HepG2 (cell line): ENCODE data around the gene CYB5D1. TPM values are rescaled to one million over a fixed set of nuclear protein-coding genes. Genes with fewer than 3 reads are reported as not detected.

Source experiments
- EED ChIP-seq: sonication (generic); formaldehyde crosslinking; IDR thresholded peaks from 2 replicates; pipeline ENCODE4 v1.5.0; 2020; ENCODE audit warnings: mild to moderate bottlenecking, missing genetic modification reagents
- FOXC1 ChIP-seq: sonication (generic); formaldehyde crosslinking; IDR thresholded peaks from 2 replicates; pipeline ENCODE4 v1.8.0; 2022; ENCODE audit warnings: mild to moderate bottlenecking, missing genetic modification reagents, borderline replicate concordance
- HNRNPK ChIP-seq: fragments of 200-400 bp; formaldehyde crosslinking; IDR thresholded peaks from 2 replicates; pipeline ENCODE4 v1.6.1; 2018; ENCODE audit warnings: low read length, low read depth, moderate library complexity, mild to moderate bottlenecking; ENCODE audit not compliant: poor library complexity, severe bottlenecking
- KLF11 ChIP-seq: IDR thresholded peaks from 2 replicates; pipeline ENCODE4 v1.6.1; 2016; ENCODE audit warnings: missing compliant biosample characterization
- MEF2D ChIP-seq: sonication (generic); formaldehyde crosslinking; IDR thresholded peaks from 2 replicates; pipeline ENCODE4 v1.5.1; 2020; ENCODE audit warnings: mild to moderate bottlenecking, missing genetic modification reagents
- PAF1 ChIP-seq: IDR thresholded peaks from 2 replicates; pipeline ENCODE4 v1.6.1; 2016; ENCODE audit warnings: missing genetic modification reagents, missing compliant biosample characterization
- SKI ChIP-seq: fragments of 450-650 bp; IDR thresholded peaks from one replicate; pipeline ENCODE4 v1.6.1; 2018; ENCODE audit warnings: mild to moderate bottlenecking; ENCODE audit not compliant: partially characterized antibody
- SOX6 ChIP-seq, 2 experiments: fragments of 450-650 bp in 1 of 2; sonication (generic) in 1 of 2; formaldehyde crosslinking in 1 of 2; IDR thresholded peaks; 2 replicates each; pipeline versions ENCODE4 v1.4.0 to v1.6.1; 2017 to 2020; ENCODE audit warnings: antibody characterized with exemption in 1 of 2, mild to moderate bottlenecking in 1 of 2, missing genetic modification reagents in 1 of 2
- SRSF1 ChIP-seq: fragments of 200-400 bp; formaldehyde crosslinking; optimal IDR thresholded peaks from 2 replicates; pipeline ENCODE3; 2017; ENCODE audit warnings: mild to moderate bottlenecking, low read depth, low read length, moderate library complexity
- ZBTB7A ChIP-seq: sonication (generic); formaldehyde crosslinking; IDR thresholded peaks from 2 replicates; pipeline ENCODE4 v1.8.0; 2022; ENCODE audit warnings: mild to moderate bottlenecking, missing genetic modification reagents
- polyA plus RNA-seq, 8 experiments: library from polyadenylated mRNA; depleted of rRNA in 3 of 8; stranded (reverse) in 7 of 8; unstranded in 1 of 8; fragments of >200 nt; fragmentation: Illumina TruSeq in 4 of 8; extraction: Trizol in 4 of 8; gene quantifications; 2 replicates each; pipeline versions ENCODE4 v1.2.1 to v1.2.3, GENCODE V29; 2011 to 2016; ENCODE audit warnings: low read depth in 4 of 8, missing spikeins in 1 of 8, mixed read lengths in 1 of 8; ENCODE audit not compliant: insufficient read depth in 1 of 8
- total RNA-seq, 5 experiments: library from RNA; depleted of rRNA; stranded (reverse); fragments of >200 nt; fragmentation: Illumina TruSeq; extraction: Trizol; gene quantifications; 2 replicates each; pipeline ENCODE4 v1.2.3, GENCODE V29; 2016; ENCODE audit warnings: low read depth in 1 of 5
- TF ChIP-seq, protein P1 (sequence below): sonication (generic); formaldehyde crosslinking; IDR thresholded peaks from 2 replicates; pipeline ENCODE4 v1.5.1; 2020; ENCODE audit warnings: mild to moderate bottlenecking, missing genetic modification reagents, moderate library complexity
- TF ChIP-seq, protein P2 (sequence below), 2 experiments: sonication (generic) in 1 of 2; formaldehyde crosslinking in 1 of 2; IDR thresholded peaks; 2 replicates each; pipeline versions ENCODE4 v1.4.0 to v1.6.1; 2018 to 2020; ENCODE audit warnings: missing genetic modification reagents in 2 of 2, borderline replicate concordance in 1 of 2, low read depth in 1 of 2, mild to moderate bottlenecking in 1 of 2, missing biosample characterization in 1 of 2
- TF ChIP-seq, protein P3 (sequence below): sonication (generic); formaldehyde crosslinking; IDR thresholded peaks from 2 replicates; pipeline ENCODE4 v1.4.0; 2020; ENCODE audit warnings: missing genetic modification reagents, low read depth, mild to moderate bottlenecking, borderline replicate concordance
- TF ChIP-seq, protein P4 (sequence below): sonication (generic); formaldehyde crosslinking; IDR thresholded peaks from 2 replicates; pipeline ENCODE4 v1.5.1; 2020; ENCODE audit warnings: mild to moderate bottlenecking, missing genetic modification reagents
- TF ChIP-seq, protein P5 (sequence below): sonication (generic); formaldehyde crosslinking; IDR thresholded peaks from 2 replicates; pipeline ENCODE4 v1.8.1; 2023; ENCODE audit warnings: mild to moderate bottlenecking, inconsistent platforms, moderate library complexity, missing genetic modification reagents, borderline replicate concordance

The CYB5D1 gene
- total and polyA plus RNA-seq, 2 of the 13 experiments (the other 11 are each of a cell fraction or from before 2014, with no cell fraction given) = 8.9 to 17.0 TPM

DNA sequence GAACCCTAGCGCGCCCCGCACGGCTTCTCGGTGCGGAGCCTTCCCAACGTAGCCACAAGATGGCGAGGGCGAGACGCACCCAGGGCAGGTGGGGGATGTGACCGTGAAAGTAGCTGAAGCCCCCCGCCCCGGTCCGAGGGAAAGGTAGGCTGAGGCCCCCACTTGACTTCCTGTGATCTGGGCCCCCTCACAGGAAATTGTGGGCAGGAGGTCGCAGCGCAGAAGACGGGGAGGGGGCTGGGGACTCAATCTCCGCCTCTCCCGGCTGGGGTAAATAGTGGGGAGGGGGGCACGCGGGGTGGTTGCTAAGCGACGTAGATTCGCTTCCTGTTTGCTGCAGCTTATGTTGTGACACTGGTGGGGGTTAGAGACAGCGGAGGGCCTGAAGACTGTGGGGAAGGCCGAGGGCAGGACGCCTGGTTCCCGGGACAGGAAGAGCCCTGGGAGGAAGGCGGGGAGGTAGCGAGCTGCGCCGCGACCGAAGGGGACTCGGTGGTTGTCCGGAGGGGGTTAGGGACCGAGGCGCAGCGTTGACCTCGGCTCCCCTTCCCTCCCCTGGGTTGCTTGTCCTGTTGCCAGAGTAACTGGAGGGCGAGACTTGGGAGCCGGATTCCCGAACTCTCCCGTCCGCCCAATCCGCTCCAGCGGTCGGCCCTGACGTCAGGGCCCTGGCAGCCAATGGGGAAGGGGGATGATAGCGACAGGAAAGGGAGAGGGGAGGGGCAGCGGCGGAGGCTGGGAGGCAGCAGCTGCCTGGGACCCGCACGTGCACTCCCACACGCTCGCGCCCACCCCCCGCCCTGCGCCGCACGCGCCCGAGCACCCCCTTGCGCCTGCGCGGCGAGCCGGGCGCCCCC, 22.6 kb upstream of the CYB5D1 start (continued):
- TF ChIP-seq, protein P1, sequence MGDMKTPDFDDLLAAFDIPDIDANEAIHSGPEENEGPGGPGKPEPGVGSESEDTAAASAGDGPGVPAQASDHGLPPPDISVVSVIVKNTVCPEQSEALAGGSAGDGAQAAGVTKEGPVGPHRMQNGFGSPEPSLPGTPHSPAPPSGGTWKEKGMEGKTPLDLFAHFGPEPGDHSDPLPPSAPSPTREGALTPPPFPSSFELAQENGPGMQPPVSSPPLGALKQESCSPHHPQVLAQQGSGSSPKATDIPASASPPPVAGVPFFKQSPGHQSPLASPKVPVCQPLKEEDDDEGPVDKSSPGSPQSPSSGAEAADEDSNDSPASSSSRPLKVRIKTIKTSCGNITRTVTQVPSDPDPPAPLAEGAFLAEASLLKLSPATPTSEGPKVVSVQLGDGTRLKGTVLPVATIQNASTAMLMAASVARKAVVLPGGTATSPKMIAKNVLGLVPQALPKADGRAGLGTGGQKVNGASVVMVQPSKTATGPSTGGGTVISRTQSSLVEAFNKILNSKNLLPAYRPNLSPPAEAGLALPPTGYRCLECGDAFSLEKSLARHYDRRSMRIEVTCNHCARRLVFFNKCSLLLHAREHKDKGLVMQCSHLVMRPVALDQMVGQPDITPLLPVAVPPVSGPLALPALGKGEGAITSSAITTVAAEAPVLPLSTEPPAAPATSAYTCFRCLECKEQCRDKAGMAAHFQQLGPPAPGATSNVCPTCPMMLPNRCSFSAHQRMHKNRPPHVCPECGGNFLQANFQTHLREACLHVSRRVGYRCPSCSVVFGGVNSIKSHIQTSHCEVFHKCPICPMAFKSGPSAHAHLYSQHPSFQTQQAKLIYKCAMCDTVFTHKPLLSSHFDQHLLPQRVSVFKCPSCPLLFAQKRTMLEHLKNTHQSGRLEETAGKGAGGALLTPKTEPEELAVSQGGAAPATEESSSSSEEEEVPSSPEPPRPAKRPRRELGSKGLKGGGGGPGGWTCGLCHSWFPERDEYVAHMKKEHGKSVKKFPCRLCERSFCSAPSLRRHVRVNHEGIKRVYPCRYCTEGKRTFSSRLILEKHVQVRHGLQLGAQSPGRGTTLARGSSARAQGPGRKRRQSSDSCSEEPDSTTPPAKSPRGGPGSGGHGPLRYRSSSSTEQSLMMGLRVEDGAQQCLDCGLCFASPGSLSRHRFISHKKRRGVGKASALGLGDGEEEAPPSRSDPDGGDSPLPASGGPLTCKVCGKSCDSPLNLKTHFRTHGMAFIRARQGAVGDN = peak; percentile 52
- TF ChIP-seq, protein P2, sequence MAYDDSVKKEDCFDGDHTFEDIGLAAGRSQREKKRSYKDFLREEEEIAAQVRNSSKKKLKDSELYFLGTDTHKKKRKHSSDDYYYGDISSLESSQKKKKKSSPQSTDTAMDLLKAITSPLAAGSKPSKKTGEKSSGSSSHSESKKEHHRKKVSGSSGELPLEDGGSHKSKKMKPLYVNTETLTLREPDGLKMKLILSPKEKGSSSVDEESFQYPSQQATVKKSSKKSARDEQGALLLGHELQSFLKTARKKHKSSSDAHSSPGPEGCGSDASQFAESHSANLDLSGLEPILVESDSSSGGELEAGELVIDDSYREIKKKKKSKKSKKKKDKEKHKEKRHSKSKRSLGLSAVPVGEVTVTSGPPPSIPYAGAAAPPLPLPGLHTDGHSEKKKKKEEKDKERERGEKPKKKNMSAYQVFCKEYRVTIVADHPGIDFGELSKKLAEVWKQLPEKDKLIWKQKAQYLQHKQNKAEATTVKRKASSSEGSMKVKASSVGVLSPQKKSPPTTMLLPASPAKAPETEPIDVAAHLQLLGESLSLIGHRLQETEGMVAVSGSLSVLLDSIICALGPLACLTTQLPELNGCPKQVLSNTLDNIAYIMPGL (CRISPR knock-in tag; IDR thresholded peaks at IDR 0.05; ENCODE audit: borderline replicate concordance in 1 of 2, low read depth in 1 of 2) = peak; percentile 18 to 69; a peak in 2 of 4 replicates
- TF ChIP-seq, protein P3, sequence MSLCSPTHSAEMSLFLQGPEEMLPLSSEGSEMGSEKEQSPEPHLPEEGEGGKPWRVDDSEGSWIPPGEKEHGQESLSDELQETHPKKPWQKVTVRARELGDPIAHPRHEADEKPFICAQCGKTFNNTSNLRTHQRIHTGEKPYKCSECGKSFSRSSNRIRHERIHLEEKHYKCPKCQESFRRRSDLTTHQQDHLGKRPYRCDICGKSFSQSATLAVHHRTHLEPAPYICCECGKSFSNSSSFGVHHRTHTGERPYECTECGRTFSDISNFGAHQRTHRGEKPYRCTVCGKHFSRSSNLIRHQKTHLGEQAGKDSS = peak; percentile 71; the same call in 1 of the 2 replicates
- TF ChIP-seq, protein P4, sequence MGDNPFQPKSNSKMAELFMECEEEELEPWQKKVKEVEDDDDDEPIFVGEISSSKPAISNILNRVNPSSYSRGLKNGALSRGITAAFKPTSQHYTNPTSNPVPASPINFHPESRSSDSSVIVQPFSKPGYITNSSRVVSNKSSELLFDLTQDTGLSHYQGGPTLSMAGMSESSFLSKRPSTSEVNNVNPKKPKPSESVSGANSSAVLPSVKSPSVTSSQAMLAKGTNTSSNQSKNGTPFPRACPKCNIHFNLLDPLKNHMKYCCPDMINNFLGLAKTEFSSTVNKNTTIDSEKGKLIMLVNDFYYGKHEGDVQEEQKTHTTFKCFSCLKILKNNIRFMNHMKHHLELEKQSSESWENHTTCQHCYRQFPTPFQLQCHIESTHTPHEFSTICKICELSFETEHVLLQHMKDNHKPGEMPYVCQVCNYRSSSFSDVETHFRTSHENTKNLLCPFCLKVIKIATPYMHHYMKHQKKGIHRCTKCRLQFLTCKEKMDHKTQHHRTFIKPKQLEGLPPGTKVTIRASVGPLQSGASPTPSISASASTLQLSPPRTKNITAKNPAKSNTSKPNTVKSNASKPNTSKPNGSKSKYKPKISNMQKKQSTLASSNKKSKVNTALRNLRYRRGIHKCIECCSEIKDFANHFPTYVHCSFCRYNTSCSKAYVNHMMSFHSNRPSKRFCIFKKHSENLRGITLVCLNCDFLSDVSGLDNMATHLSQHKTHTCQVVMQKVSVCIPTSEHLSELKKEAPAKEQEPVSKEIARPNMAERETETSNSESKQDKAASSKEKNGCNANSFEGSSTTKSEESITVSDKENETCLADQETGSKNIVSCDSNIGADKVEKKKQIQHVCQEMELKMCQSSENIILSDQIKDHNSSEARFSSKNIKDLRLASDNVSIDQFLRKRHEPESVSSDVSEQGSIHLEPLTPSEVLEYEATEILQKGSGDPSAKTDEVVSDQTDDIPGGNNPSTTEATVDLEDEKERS (CRISPR knock-in tag) = no peak
- TF ChIP-seq EED (0 out of 2 replicates have a peak, but pooled peaks have one; percentile 82), ZBTB7A (CRISPR knock-in tag) (peak; percentile 90), SKI (peak; percentile 13), SRSF1 (peak; percentile 21), HNRNPK (peak; percentile 44), SOX6 (IDR thresholded peaks at IDR 0.05) (no peak), SOX6 (CRISPR knock-in tag; IDR thresholded peaks at IDR 0.05) (peak; percentile 22), KLF11 (CRISPR knock-in tag) (no peak), PAF1 (CRISPR knock-in tag) (no peak), MEF2D (CRISPR knock-in tag) (peak; percentile 49; the same call in 1 of the 2 replicates), FOXC1 (peak; percentile 22; the same call in 1 of the 2 replicates)
- TF ChIP-seq, protein P5, sequence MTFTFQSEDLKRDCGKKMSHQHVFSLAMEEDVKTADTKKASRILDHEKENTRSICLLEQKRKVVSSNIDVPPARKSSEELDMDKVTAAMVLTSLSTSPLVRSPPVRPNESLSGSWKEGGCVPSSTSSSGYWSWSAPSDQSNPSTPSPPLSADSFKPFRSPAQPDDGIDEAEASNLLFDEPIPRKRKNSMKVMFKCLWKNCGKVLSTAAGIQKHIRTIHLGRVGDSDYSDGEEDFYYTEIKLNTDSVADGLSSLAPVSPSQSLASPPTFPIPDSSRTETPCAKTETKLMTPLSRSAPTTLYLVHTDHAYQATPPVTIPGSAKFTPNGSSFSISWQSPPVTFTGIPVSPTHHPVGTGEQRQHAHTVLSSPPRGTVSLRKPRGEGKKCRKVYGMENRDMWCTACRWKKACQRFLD (CRISPR knock-in tag) = no peak
